ENCODE results near the gene CPA5. TPM values are rescaled to one million over a fixed set of nuclear protein-coding genes. Genes with fewer than 3 reads are reported as not detected.

The CPA5 gene
- polyA plus RNA-seq, 3 donors, result not detected

- Mint-ChIP-seq H3K27ac (no peak overlapping the region), H3K27me3 (ENCODE audit: low read depth in 3 of 3) (peaks cover 2 to 4% (median 2%) of the 10 kb centered on the region in 3 donors), H3K4me3 (no peak overlapping the region), H3K36me3 (no peaks in the 10 kb centered on the region), H3K9me3 (peaks cover 8 to 29% (median 20%) of the 10 kb centered on the region in 7 donors), H3K4me1 (no peaks in the 10 kb centered on the region)
- no peak for DNase-seq
- Histone ChIP-seq H3K4me1 (ENCODE audit: control insufficient read depth in 1 of 2, insufficient read depth in 2 of 2, low read length in 2 of 2) (no peaks in the 10 kb centered on the region), H3K4me3 (replicated peaks in 1 of 3; ENCODE audit: low read depth in 2 of 3, low read length in 3 of 3) (no peak overlapping the region), H3K27me3 (ENCODE audit: control insufficient read depth in 2 of 2, insufficient read depth in 2 of 2, low read length in 2 of 2) (no peaks in the 10 kb centered on the region), H3K79me2 (ENCODE audit: insufficient read depth, low read length) (no peaks in the 10 kb centered on the region), H4K20me1 (ENCODE audit: insufficient read depth, low read length) (no peaks in the 10 kb centered on the region), H3K9me3 (replicated peaks in 1 of 2; ENCODE audit: control insufficient read depth in 1 of 2, insufficient read depth in 1 of 2, low read length in 2 of 2) (peaks cover 20 to 26% of the 10 kb centered on the region in 2 donors), H3K9ac (ENCODE audit: insufficient read depth, low read length, poor library complexity, severe bottlenecking) (no peak overlapping the region), H3K4me2 (replicated peaks; ENCODE audit: extremely low read depth, low read length, poor library complexity, severe bottlenecking) (no peak overlapping the region), H3K36me3 (replicated peaks in 1 of 2; ENCODE audit: control insufficient read depth in 1 of 2, insufficient read depth in 2 of 2, low read length in 2 of 2) (no peaks in the 10 kb centered on the region), H3K27ac (ENCODE audit: low read depth in 1 of 2, low read length in 2 of 2) (no peak overlapping the region), H2AFZ (ENCODE audit: insufficient read depth, low read depth, low read length, poor library complexity, severe bottlenecking) (no peak overlapping the region)
- no peak for TF ChIP-seq CTCF (IDR thresholded peaks at IDR 0.05)
- WGBS (ENCODE audit: insufficient coverage), result 93% methylated on average over 6 of the region's 8 CpGs
- intact Hi-C loops (cut with micrococcal nuclease), result no loop called here
Observed at GRCh38 chr7:130363026-130363847, 18.6 kb downstream of the CPA5 start.

GRCh38 chr7:130364451-130364850 is 19.8 kb downstream of the CPA5 start:
- Histone ChIP-seq H3K4me3 (replicated peaks in 1 of 3; ENCODE audit: low read depth in 2 of 3, low read length in 3 of 3) (no peak overlapping the region), H3K4me1 (ENCODE audit: control insufficient read depth in 1 of 2, insufficient read depth in 2 of 2, low read length in 2 of 2) (peaks cover 5 to 7% of the 10 kb centered on the region in 2 donors), H3K9me3 (replicated peaks in 1 of 2; ENCODE audit: control insufficient read depth in 1 of 2, insufficient read depth in 1 of 2, low read length in 2 of 2) (peaks cover 14 to 16% of the 10 kb centered on the region in 2 donors), H3K27ac (ENCODE audit: low read depth in 1 of 2, low read length in 2 of 2) (no peak overlapping the region), H3K36me3 (replicated peaks in 1 of 2; ENCODE audit: control insufficient read depth in 1 of 2, insufficient read depth in 2 of 2, low read length in 2 of 2) (no peaks in the 10 kb centered on the region), H3K4me2 (replicated peaks; ENCODE audit: extremely low read depth, low read length, poor library complexity, severe bottlenecking) (no peak overlapping the region), H4K20me1 (ENCODE audit: insufficient read depth, low read length) (no peaks in the 10 kb centered on the region), H2AFZ (ENCODE audit: insufficient read depth, low read depth, low read length, poor library complexity, severe bottlenecking) (no peak overlapping the region), H3K9ac (ENCODE audit: insufficient read depth, low read length, poor library complexity, severe bottlenecking) (no peak overlapping the region), H3K27me3 (ENCODE audit: control insufficient read depth in 2 of 2, insufficient read depth in 2 of 2, low read length in 2 of 2) (no peaks in the 10 kb centered on the region), H3K79me2 (ENCODE audit: insufficient read depth, low read length) (no peaks in the 10 kb centered on the region)
- H3K4me3 Mint-ChIP-seq, result no peak overlapping the region
- 90% methylated on average over 4 of the region's 4 CpGs for WGBS (ENCODE audit: insufficient coverage)
- peaks cover 5 to 21% (median 12%) of the 10 kb centered on the region in 7 donors for H3K9me3 Mint-ChIP-seq
- no peak for DNase-seq
- H3K36me3 Mint-ChIP-seq, result no peaks in the 10 kb centered on the region
- no peak overlapping the region for H3K27ac Mint-ChIP-seq
- peaks cover 2 to 4% (median 3%) of the 10 kb centered on the region in 3 donors for H3K27me3 Mint-ChIP-seq (ENCODE audit: low read depth in 3 of 3)
- TF ChIP-seq CTCF (IDR thresholded peaks at IDR 0.05), result no peak
- H3K4me1 Mint-ChIP-seq, result peaks cover 7% of the 10 kb centered on the region
- intact Hi-C loops (cut with micrococcal nuclease), result no loop called here
